A549 (cell line): ENCODE data around the gene VPS54. TPM values are rescaled to one million over a fixed set of nuclear protein-coding genes. Genes with fewer than 3 reads are reported as not detected.

ENCODE experiments used
- ATAC-seq, 2 experiments: fragments of 200-7000 bp in 1 of 2; fragments of >200 bp in 1 of 2; cut with Nextera tagmentation in 1 of 2; cut with Tn5 transposase in 1 of 2; 3 replicates each; pipeline versions ENCODE4 v1.8.0 to v1.9.1; 2018 to 2020; ENCODE audit warnings: mild to moderate bottlenecking in 1 of 2, moderate library complexity in 1 of 2
- CTCF ChIA-PET: fragments of 300-600 bp; sonication (Branson Sonifier 250); formaldehyde crosslinking; extraction: SDS; loops from one replicate; lab custom pipeline; 2021; ENCODE audit warnings: antibody characterized with exemption, inconsistent platforms; lab: Yijun Ruan, JAX
- POLR2A ChIA-PET: fragments of 350-600 bp; formaldehyde crosslinking; extraction: SDS; loops from one replicate; lab custom pipeline; 2021; ENCODE audit warnings: antibody characterized with exemption, inconsistent platforms; lab: Yijun Ruan, JAX
- DNase-seq, 2 experiments: peaks; one replicate each; pipeline versions ENCODE4 v3.0.0 to v3.0.0-alpha.2; 2011 to 2016; ENCODE audit warnings: low read depth in 1 of 2, low spot score in 1 of 2
- FAIRE-seq: peaks from 2 replicates; lab custom pipeline; 2011; peaks lifted over from hg19 to GRCh38; lab: Jason Lieb, UNC
- H3K27ac ChIP-seq, 2 experiments: fragments of >200 bp; sonication (Bioruptor Twin); formaldehyde crosslinking; 3 replicates each; pipeline ENCODE4 v1.5.1; 2016 to 2017
- H3K4me1 ChIP-seq: fragments of >200 bp; sonication (Bioruptor Twin); formaldehyde crosslinking; 3 replicates; pipeline ENCODE4 v1.6.1; 2016
- H3K4me2 ChIP-seq: fragments of >200 bp; sonication (Bioruptor Twin); formaldehyde crosslinking; 3 replicates; pipeline ENCODE4 v1.6.1; 2016
- H3K4me3 ChIP-seq: fragments of >200 bp; sonication (Bioruptor Twin); formaldehyde crosslinking; 3 replicates; pipeline ENCODE4 v1.5.1; 2016
- H3K9me3 ChIP-seq: fragments of >200 bp; sonication (Bioruptor Twin); formaldehyde crosslinking; 3 replicates; pipeline ENCODE4 v1.6.1; 2016
- BCL3 ChIP-seq: fragments of >200 bp; sonication (Bioruptor Twin); formaldehyde crosslinking; IDR thresholded peaks from 3 replicates; pipeline ENCODE4 v1.6.1; 2016
- BHLHE40 ChIP-seq: IDR thresholded peaks from 2 replicates; pipeline ENCODE4 v1.6.1; 2012; ENCODE audit warnings: low read depth, low read length, inconsistent platforms
- CBX8 ChIP-seq: fragments of 200-600 bp; sonication (generic); IDR thresholded peaks from 2 replicates; pipeline ENCODE4 v1.6.1; 2016
- CEBPB ChIP-seq, 2 experiments: fragments of >200 bp in 1 of 2; sonication (Bioruptor Twin) in 1 of 2; formaldehyde crosslinking in 1 of 2; IDR thresholded peaks; 2 replicates each; pipeline ENCODE4 v1.6.1; 2012 to 2016
- EP300 ChIP-seq, 2 experiments: fragments of >200 bp; sonication (Bioruptor Twin); formaldehyde crosslinking; IDR thresholded peaks; 2 replicates in 1 of 2; 3 replicates in 1 of 2; pipeline ENCODE4 v1.6.1; 2016 to 2017
- FOXS1 ChIP-seq: fragments of 250-450 bp; sonication (Bioruptor Pico); IDR thresholded peaks from 2 replicates; pipeline ENCODE4 v1.5.0; 2020; ENCODE audit warnings: mild to moderate bottlenecking, moderate library complexity
- GATA3 ChIP-seq: IDR thresholded peaks from 2 replicates; pipeline ENCODE4 v1.6.1; 2012; ENCODE audit warnings: borderline replicate concordance
- HES2 ChIP-seq: fragments of >200 bp; sonication (Bioruptor Twin); formaldehyde crosslinking; IDR thresholded peaks from 2 replicates; pipeline ENCODE4 v1.6.1; 2016
- JUNB ChIP-seq: fragments of >200 bp; sonication (Bioruptor Twin); formaldehyde crosslinking; IDR thresholded peaks from 2 replicates; pipeline ENCODE4 v1.6.1; 2016
- MAFK ChIP-seq: fragments of 450-650 bp; IDR thresholded peaks from 2 replicates; pipeline ENCODE4 v1.6.1; 2014; ENCODE audit not compliant: partially characterized antibody
- MAZ ChIP-seq: fragments of 150-350 bp; IDR thresholded peaks from 2 replicates; pipeline ENCODE4 v1.6.1; 2014; ENCODE audit warnings: antibody characterized with exemption, low read depth, low read length, borderline replicate concordance
- MYC ChIP-seq: IDR thresholded peaks from 2 replicates; pipeline ENCODE4 v1.6.1; 2012; ENCODE audit warnings: mild to moderate bottlenecking, inconsistent platforms, low read length, improper control_type of control experiment, borderline replicate concordance
- NFE2L2 ChIP-seq: fragments of 150-350 bp; conservative IDR thresholded peaks from 2 replicates; pipeline ENCODE4 v1.6.1; 2014; ENCODE audit warnings: low read length
- PBX3 ChIP-seq: IDR thresholded peaks from 2 replicates; pipeline ENCODE4 v1.6.1; 2012
- RCOR1 ChIP-seq: fragments of 150-350 bp; IDR thresholded peaks from 2 replicates; pipeline ENCODE4 v1.6.1; 2014; ENCODE audit warnings: antibody characterized with exemption, low read length, low read depth
- SREBF2 ChIP-seq: fragments of 450-650 bp; IDR thresholded peaks from 2 replicates; pipeline ENCODE4 v1.6.1; 2014; ENCODE audit warnings: mild to moderate bottlenecking, moderate library complexity
- TFCP2L1 ChIP-seq: fragments of 250-450 bp; sonication (Bioruptor Pico); IDR thresholded peaks from 2 replicates; pipeline ENCODE4 v1.5.0; 2021; ENCODE audit warnings: mild to moderate bottlenecking
- ZFP36 ChIP-seq: fragments of 450-650 bp; IDR thresholded peaks from 2 replicates; pipeline ENCODE4 v1.6.1; 2014; ENCODE audit warnings: borderline replicate concordance; ENCODE audit not compliant: partially characterized antibody
- WGBS: methylation state at CpG from one replicate; pipeline ENCODE4 v1.1.6; 2017; ENCODE audit errors: missing lambda C conversion rate; 5-methylcytosine and 5-hydroxymethylcytosine counted together
- polyA plus RNA-seq, 4 experiments: library from polyadenylated mRNA; depleted of rRNA in 3 of 4; stranded (reverse); fragments of >200 nt; fragmentation: RNase III in 1 of 4; extraction: RNeasy Plus Mini Kit Qiagen cat#74134 plus additional on column Dnase treatment in 1 of 4; gene quantifications; 2 replicates in 3 of 4; 3 replicates in 1 of 4; pipeline ENCODE4 v1.2.3, GENCODE V29; 2011 to 2017

The VPS54 gene
- polyA plus RNA-seq, 2 of the 4 experiments (the other 2 are of a cell fraction) = 15.0 to 32.5 TPM

- POLR2A ChIA-PET = interaction anchor here (0.6 kb wide), 1 partner anchor 37 kb away, joined by 3 read pairs; no protein-coding TSS in a partner anchor
- 93% methylated on average over 2 of the region's 2 CpGs for WGBS
- ATAC-seq = no peak
These were observed 139.3 kb downstream of the VPS54 start for GRCh38 chr2:63879876-63880433.

GRCh38 chr2:63878486-63878885, 140.7 kb downstream of the VPS54 start:
- no peaks in the 10 kb centered on the region for H3K4me1 ChIP-seq
- ChIA-PET POLR2A (interaction anchor here (1.0 kb wide), 1 partner anchor 38 kb away, joined by 3 read pairs; no protein-coding TSS in a partner anchor), CTCF (interaction anchor here (1.4 to 2.0 kb wide), 2 partner anchors 10 to 17 kb away, joined by 5 to 8 read pairs; no protein-coding TSS in a partner anchor)
- ATAC-seq (no peak), DNase-seq (no peak), FAIRE-seq (no peak)
- TF ChIP-seq BCL3 = no peak
- no peak for TF ChIP-seq MAZ
- no peak for TF ChIP-seq CBX8
- TF ChIP-seq EP300 (IDR thresholded peaks at IDR 0.05) = no peak
- H3K4me2 ChIP-seq = no peak overlapping the region
- no peak overlapping the region for H3K27ac ChIP-seq
- peaks cover 16% of the 10 kb centered on the region for H3K9me3 ChIP-seq
- 68% methylated on average over 1 of the region's 1 CpG for WGBS
- no peak overlapping the region for H3K4me3 ChIP-seq

More at GRCh38 chr2:63879876-63880433, 139.3 kb downstream of the VPS54 start:
- DNase-seq (no peak), FAIRE-seq (no peak)
- Histone ChIP-seq H3K4me3 (no peak overlapping the region), H3K4me1 (no peaks in the 10 kb centered on the region), H3K27ac (no peak overlapping the region), H3K9me3 (peaks cover 2% of the 10 kb centered on the region; the same call in 2 of the 3 replicates), H3K4me2 (no peak overlapping the region)
- TF ChIP-seq RCOR1 (no peak), SREBF2 (no peak), JUNB (no peak), MYC (no peak), MAFK (no peak), FOXS1 (CRISPR knock-in tag) (no peak)
- CTCF ChIA-PET = interaction anchor here (2.0 kb wide), 1 partner anchor 19 kb away, joined by 8 read pairs; no protein-coding TSS in a partner anchor

- ATAC-seq = no peak
- ChIA-PET CTCF (interaction anchor here (0.9 to 7.7 kb wide), 6 partner anchors 11 to 184 kb away, joined by 3 to 38 read pairs (median 6); no protein-coding TSS in a partner anchor), POLR2A (interaction anchor here (1.3 kb wide), 1 partner anchor 35 kb away, joined by 3 read pairs; the partner anchor contains the start of gene UGP2)
- no peak for DNase-seq
- no peak for TF ChIP-seq GATA3
- no peak for TF ChIP-seq ZFP36
- no peak for TF ChIP-seq HES2
- no peak for TF ChIP-seq FOXS1 (CRISPR knock-in tag)
- no peak for TF ChIP-seq MAZ
- no peak for TF ChIP-seq BHLHE40
- TF ChIP-seq NFE2L2 = no peak
- TF ChIP-seq TFCP2L1 = no peak
- TF ChIP-seq PBX3 = no peak
- TF ChIP-seq CEBPB (IDR thresholded peaks at IDR 0.05) = no peak
- WGBS = 96% methylated on average over 5 of the region's 5 CpGs
- no peak overlapping the region for H3K4me3 ChIP-seq
- H3K4me1 ChIP-seq = peaks cover 11% of the 10 kb centered on the region
- H3K4me2 ChIP-seq = no peak overlapping the region
- peaks cover 24% of the 10 kb centered on the region for H3K9me3 ChIP-seq
- FAIRE-seq = no peak
- no peak overlapping the region for H3K27ac ChIP-seq
These were observed 142.9 kb downstream of the VPS54 start for GRCh38 chr2:63876311-63876710.
